GM21423 (cell line): ENCODE data around the gene MUC15.
"Not testable (repeated sequence)": the region's sequence is repeated elsewhere in the genome, so short reads cannot be mapped to it uniquely, and the experiment has no call there.

Experiments used
- ATAC-seq: cut with Tn5 transposase; IDR thresholded peaks from one replicate; pipeline ENCODE4 v1.9.1; 2021; ENCODE audit warnings: mild to moderate bottlenecking, moderate library complexity; ENCODE audit not compliant: unreplicated experiment

MUC15 gene

GRCh38 chr11:26571861-26572654 lies at the start of gene MUC15:
Gene MUC15, minus strand, starts transcription at chr11:26572263. Its CDS starts 5,169 bp downstream, at chr11:26567094.
- ATAC-seq = no peak

GRCh38 chr11:26621132-26621531 lies 49.1 kb upstream of the MUC15 start:
- no peak for ATAC-seq

GRCh38 chr11:26620282-26621045 lies 48.4 kb upstream of the MUC15 start:
- ATAC-seq = no peak

GRCh38 chr11:26618441-26618840 lies 46.4 kb upstream of the MUC15 start:
- no peak for ATAC-seq

GRCh38 chr11:26613759-26614158 lies 41.7 kb upstream of the MUC15 start:
- ATAC-seq = no peak

- ATAC-seq = no peak
Observed at GRCh38 chr11:26608507-26609146, 36.6 kb upstream of the MUC15 start.

GRCh38 chr11:26607725-26608506 lies 35.9 kb upstream of the MUC15 start:
- no peak for ATAC-seq

- no peak for ATAC-seq
Observed at GRCh38 chr11:26599876-26600434, 27.9 kb upstream of the MUC15 start.

GRCh38 chr11:26599425-26599824 lies 27.4 kb upstream of the MUC15 start:
- ATAC-seq = no peak

GRCh38 chr11:26597899-26598298 lies 25.8 kb upstream of the MUC15 start:
- ATAC-seq = no peak

GRCh38 chr11:26597049-26597689 lies 25.1 kb upstream of the MUC15 start:
- not testable (repeated sequence) for ATAC-seq

- not testable (repeated sequence) for ATAC-seq
Observed at GRCh38 chr11:26595207-26595865, 23.3 kb upstream of the MUC15 start.

- no peak for ATAC-seq
Observed at GRCh38 chr11:26593691-26594090, 21.6 kb upstream of the MUC15 start.

GRCh38 chr11:26587073-26587472 lies 15.0 kb upstream of the MUC15 start:
- no peak for ATAC-seq

GRCh38 chr11:26584818-26585217 lies 12.8 kb upstream of the MUC15 start:
- ATAC-seq = no peak

- no peak for ATAC-seq
Observed at GRCh38 chr11:26583550-26583949, 11.5 kb upstream of the MUC15 start.

- ATAC-seq = no peak
Observed at GRCh38 chr11:26580929-26581328, 8.9 kb upstream of the MUC15 start.

GRCh38 chr11:26579683-26580082 lies 7.6 kb upstream of the MUC15 start:
- ATAC-seq = no peak

GRCh38 chr11:26578998-26579661 lies 7.1 kb upstream of the MUC15 start:
- ATAC-seq = no peak
